ENCODE measurements around the gene CDKN2B-AS1. TPM values are rescaled to one million over a fixed set of nuclear protein-coding genes. Genes with fewer than 3 reads are reported as not detected.

The CDKN2B-AS1 gene
- total RNA-seq, 1 donor from 2014 or later, result 2.4 TPM

DNA sequence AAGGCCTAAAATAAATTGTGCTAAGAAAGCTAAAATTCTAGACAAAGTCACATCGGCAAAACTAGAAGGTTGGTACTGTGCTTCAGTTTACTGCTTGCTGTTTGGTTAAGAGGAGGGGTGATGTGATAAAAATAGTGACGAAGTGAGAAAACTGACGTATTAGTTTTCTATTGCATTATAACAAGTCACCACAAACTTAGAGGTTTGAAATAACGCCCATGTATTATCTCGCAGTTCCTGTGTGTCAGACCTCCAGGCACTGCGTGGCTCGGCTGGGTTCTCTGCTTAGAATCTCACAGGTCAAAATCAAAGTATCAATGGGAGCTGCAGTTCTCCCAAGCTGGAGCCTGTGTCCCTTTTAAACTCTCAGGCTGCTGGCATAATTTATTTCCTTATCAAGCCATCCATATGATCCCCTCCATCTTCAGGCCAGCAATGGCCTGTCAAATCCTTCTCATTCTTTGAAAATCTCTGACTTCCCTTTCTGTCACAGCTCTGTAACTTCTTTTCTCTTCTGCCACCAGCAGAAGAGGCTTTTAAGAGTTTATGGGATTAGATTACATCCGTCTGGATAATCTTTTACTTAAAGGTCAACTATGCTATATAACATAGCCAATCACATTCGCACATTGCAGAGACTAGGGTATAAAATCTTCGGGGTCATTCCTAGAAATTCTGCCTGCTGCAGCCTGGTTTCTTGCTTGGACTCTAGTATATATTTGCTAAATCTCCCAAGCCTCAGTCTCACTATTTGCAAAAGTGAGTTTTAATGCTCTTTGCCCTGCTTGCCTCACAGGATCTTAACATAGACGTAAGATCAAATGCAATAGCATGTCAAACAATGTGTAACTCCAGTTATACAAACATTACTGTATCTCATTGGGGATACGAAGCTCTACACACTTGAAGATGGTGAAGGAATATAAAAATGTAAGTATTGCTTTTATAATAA lies 118.6 kb downstream of the CDKN2B-AS1 start:
- TF ChIP-seq, protein P1, sequence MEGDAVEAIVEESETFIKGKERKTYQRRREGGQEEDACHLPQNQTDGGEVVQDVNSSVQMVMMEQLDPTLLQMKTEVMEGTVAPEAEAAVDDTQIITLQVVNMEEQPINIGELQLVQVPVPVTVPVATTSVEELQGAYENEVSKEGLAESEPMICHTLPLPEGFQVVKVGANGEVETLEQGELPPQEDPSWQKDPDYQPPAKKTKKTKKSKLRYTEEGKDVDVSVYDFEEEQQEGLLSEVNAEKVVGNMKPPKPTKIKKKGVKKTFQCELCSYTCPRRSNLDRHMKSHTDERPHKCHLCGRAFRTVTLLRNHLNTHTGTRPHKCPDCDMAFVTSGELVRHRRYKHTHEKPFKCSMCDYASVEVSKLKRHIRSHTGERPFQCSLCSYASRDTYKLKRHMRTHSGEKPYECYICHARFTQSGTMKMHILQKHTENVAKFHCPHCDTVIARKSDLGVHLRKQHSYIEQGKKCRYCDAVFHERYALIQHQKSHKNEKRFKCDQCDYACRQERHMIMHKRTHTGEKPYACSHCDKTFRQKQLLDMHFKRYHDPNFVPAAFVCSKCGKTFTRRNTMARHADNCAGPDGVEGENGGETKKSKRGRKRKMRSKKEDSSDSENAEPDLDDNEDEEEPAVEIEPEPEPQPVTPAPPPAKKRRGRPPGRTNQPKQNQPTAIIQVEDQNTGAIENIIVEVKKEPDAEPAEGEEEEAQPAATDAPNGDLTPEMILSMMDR (IDR thresholded peaks at IDR 0.05), result no peak
- intact Hi-C loops (cut with DNase I), result no loop called here

DNA sequence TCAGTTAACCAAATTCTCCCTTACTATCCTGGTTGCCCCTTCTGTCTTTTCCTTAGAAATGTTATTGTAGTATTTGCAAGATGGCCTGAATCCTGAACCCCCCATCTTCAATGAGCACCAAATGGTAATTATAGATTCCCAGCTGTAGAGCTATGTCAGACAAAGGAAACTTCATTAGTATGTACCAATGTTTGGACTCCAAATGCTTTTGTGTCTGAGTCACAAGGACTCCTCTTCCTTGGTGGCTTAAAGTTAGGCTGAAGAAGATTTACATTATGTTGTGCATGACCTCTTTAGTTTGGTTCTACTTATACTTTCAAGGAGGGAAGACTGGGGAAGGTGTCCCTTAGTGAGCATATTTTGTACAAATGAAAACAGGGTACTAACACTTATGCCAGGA lies 120.4 kb downstream of the CDKN2B-AS1 start:
- DNase-seq (no peak), ATAC-seq (no peak)
- intact Hi-C loops (cut with DNase I), result no loop called here
- TF ChIP-seq, protein P1 (IDR thresholded peaks at IDR 0.05), result no peak
- no peak overlapping the region for H3K4me3 ChIP-seq
- H3K27ac ChIP-seq, result no peak overlapping the region
- H3K9me3 ChIP-seq, result no peaks in the 10 kb centered on the region
- no peaks in the 10 kb centered on the region for H3K36me3 ChIP-seq
- no peaks in the 10 kb centered on the region for H3K27me3 ChIP-seq (ENCODE audit: low read depth)
- peaks cover 23% of the 10 kb centered on the region for H3K4me1 ChIP-seq

More for the DNA sequence above, 118.6 kb downstream of the CDKN2B-AS1 start:
- no peaks in the 10 kb centered on the region for H3K36me3 ChIP-seq
- peaks cover 11% of the 10 kb centered on the region for H3K4me1 ChIP-seq
- no peak overlapping the region for H3K27ac ChIP-seq
- H3K4me3 ChIP-seq, result no peak overlapping the region
- no peaks in the 10 kb centered on the region for H3K27me3 ChIP-seq (ENCODE audit: low read depth)
- ATAC-seq (no peak), DNase-seq (no peak)
- H3K9me3 ChIP-seq, result no peaks in the 10 kb centered on the region

DNA sequence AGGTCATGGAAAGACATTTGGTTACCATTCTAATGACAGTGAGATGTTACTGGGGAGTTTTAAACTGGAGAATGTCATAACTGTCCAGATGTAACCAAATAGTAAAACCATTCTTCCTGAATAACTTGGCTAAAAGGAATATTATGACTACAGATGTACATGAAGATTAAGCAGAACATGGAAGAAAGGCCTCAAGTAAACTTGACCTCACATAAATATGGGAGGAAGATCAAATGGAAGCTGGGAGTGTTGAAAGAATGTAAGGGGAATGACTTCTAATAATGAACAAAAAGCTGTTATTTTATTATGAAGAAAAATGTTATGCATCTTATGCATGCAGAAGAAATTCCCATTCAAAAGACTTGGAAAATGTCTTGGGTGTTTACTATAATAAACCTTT lies 122.2 kb downstream of the CDKN2B-AS1 start:
- no peak overlapping the region for H3K4me3 ChIP-seq
- no peaks in the 10 kb centered on the region for H3K36me3 ChIP-seq
- H3K4me1 ChIP-seq, result peaks cover 23% of the 10 kb centered on the region
- H3K9me3 ChIP-seq, result no peaks in the 10 kb centered on the region
- intact Hi-C loops (cut with DNase I), result no loop called here
- H3K27me3 ChIP-seq (ENCODE audit: low read depth), result no peaks in the 10 kb centered on the region
- TF ChIP-seq, protein P1 (IDR thresholded peaks at IDR 0.05), result no peak
- DNase-seq, result no peak
- no peak for ATAC-seq
- H3K27ac ChIP-seq, result no peak overlapping the region

DNA sequence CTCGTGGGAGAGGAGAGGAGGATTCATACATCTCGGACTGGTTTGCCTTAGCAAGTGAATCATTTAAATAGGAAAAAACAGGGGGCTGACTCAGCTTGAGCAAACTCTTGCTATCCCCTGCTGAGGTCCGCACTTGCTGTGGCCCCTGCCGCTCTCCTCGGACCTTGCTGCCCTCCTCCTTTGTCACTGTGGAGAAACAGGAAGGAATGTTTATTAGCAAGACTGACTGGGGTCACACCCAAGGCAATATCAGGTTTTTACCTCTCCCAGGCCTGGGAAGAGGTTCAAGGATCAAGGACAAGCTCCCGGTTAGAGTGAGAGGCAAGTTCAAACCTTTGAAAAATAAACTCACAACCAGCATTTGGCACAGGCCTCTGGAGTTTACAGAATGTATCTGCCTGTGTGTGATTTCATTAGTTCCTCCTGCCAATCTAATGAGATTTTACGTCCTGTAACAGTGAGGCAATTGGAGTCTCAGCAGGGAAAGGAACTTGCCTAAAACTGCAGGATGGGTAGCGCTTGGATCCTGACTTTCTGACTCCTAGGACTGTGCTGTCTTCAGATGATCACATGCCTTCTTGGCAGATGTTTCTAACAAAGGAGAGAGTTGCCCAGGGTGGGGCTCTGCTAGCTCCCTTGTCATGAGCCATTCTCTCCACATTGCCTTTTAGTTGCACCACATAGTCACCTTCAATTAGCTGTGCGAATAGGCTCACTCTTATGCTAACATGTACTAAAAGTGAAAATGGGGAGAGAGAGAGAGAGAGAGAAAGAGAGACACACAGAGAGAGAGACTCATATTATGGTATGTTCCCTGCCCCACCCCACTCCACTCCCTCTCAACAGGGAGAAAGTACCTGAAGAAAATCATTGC lies 123.2 kb downstream of the CDKN2B-AS1 start:
- Histone ChIP-seq H3K9me3 (no peaks in the 10 kb centered on the region), H3K4me1 (peaks cover 23% of the 10 kb centered on the region), H3K4me3 (no peak overlapping the region), H3K27me3 (ENCODE audit: low read depth) (no peaks in the 10 kb centered on the region), H3K36me3 (no peaks in the 10 kb centered on the region), H3K27ac (peak overlapping the region; percentile 69)
- DNase-seq (peak; percentile 51), ATAC-seq (peak; percentile 88 to 93)
- intact Hi-C loops (cut with DNase I), result no loop called here
- TF ChIP-seq, protein P1 (IDR thresholded peaks at IDR 0.05), result no peak

DNA sequence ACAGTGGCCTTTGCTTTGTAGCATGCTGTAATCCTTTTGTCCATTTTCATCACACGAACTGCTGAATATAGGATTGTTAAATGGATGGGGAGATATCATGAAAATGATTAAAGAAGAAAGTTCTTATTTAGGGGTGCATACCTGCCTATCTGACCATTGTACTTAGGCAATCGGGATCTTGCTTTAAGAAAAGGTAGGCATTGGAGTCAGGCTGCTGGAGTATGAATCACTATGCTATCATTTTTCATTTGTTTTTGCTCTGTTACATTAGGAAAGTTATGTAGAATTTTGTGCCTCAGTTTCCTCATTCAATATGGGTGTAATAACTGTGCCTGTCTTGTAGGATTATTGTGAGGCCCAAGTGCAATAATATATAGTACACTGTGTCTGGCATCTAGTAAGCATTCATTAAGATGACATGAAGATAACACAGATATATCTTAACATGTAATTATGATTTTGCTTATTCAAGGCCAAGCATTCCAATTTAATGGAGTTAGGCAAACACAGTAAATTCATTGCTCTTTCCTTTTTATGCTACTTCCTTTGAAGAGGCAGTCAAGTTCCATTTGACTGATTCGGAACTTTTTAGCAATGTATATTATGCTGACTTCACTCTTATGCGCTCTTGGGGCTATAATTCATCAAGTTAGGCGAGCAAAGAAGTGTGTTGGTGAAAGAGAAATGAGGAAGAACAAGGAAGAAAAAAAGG lies 124.4 kb downstream of the CDKN2B-AS1 start:
- DNase-seq, result no peak
- no peak for ATAC-seq
- Histone ChIP-seq H3K27me3 (ENCODE audit: low read depth) (no peaks in the 10 kb centered on the region), H3K36me3 (no peaks in the 10 kb centered on the region), H3K27ac (peak overlapping the region; percentile 69), H3K4me3 (no peak overlapping the region), H3K4me1 (peaks cover 23% of the 10 kb centered on the region), H3K9me3 (no peaks in the 10 kb centered on the region)
- TF ChIP-seq, protein P1 (IDR thresholded peaks at IDR 0.05), result no peak
- intact Hi-C loops (cut with DNase I), result no loop called here

Data from lower lobe of right lung (tissue), 2 donors.